ENCODE measurements around the gene DLEC1. TPM values are rescaled to one million over a fixed set of nuclear protein-coding genes. Genes with fewer than 3 reads are reported as not detected.

Gene DLEC1
- total RNA-seq, 1 donor = under 0.01 TPM

- Histone ChIP-seq H3K4me3 (ENCODE audit: insufficient read depth, low read length) (peak within 1 kb of the TSS; percentile 83), H4K20me1 (ENCODE audit: insufficient read depth, low read length) (no peaks in the 10 kb centered on the region), H3K4me2 (ENCODE audit: insufficient read depth, low read length) (peak within 1 kb of the TSS; percentile 97), H3K4me1 (ENCODE audit: insufficient read depth, low read length) (peaks cover 36% of the 10 kb centered on the region), H2AFZ (ENCODE audit: low read length) (peak within 1 kb of the TSS; percentile 97), H3K79me2 (ENCODE audit: insufficient read depth, low read length) (peaks cover 39% of the 10 kb centered on the region), H3K27ac (ENCODE audit: low read depth, low read length) (peak within 1 kb of the TSS; percentile 99), H3K27me3 (ENCODE audit: insufficient read depth, low read length) (no peaks in the 10 kb centered on the region), H3K9me3 (ENCODE audit: low read depth, low read length) (no peaks in the 10 kb centered on the region), H3K36me3 (ENCODE audit: insufficient read depth, low read length) (no peaks in the 10 kb centered on the region)
- DNase-seq (ENCODE audit: insufficient read length, low spot score, missing footprints) = peak; percentile 98
- TF ChIP-seq CTCF (IDR thresholded peaks at IDR 0.05; ENCODE audit: extremely low read depth, low read depth, low read length) = no peak
These were observed 126.1 kb downstream of the DLEC1 start, which contains the start of gene OXSR1 for GRCh38 chr3:38164952-38165721. TSS of gene OXSR1 (plus strand) at chr3:38165537. CDS start at chr3:38165877, 340 bp downstream.

GRCh38 chr3:38165722-38166387, 126.8 kb downstream of the DLEC1 start:
- Histone ChIP-seq H3K9me3 (ENCODE audit: low read depth, low read length) (no peaks in the 10 kb centered on the region), H2AFZ (ENCODE audit: low read length) (peak overlapping the region; percentile 97), H3K4me1 (ENCODE audit: insufficient read depth, low read length) (peaks cover 36% of the 10 kb centered on the region), H3K79me2 (ENCODE audit: insufficient read depth, low read length) (peaks cover 46% of the 10 kb centered on the region), H3K27me3 (ENCODE audit: insufficient read depth, low read length) (no peaks in the 10 kb centered on the region), H3K36me3 (ENCODE audit: insufficient read depth, low read length) (no peaks in the 10 kb centered on the region), H3K4me2 (ENCODE audit: insufficient read depth, low read length) (peak overlapping the region; percentile 97), H4K20me1 (ENCODE audit: insufficient read depth, low read length) (no peaks in the 10 kb centered on the region), H3K27ac (ENCODE audit: low read depth, low read length) (peak overlapping the region; percentile 99), H3K4me3 (ENCODE audit: insufficient read depth, low read length) (peak overlapping the region; percentile 83)
- peak; percentile 72 for DNase-seq (ENCODE audit: insufficient read length, low spot score, missing footprints)
- TF ChIP-seq CTCF (IDR thresholded peaks at IDR 0.05; ENCODE audit: extremely low read depth, low read depth, low read length) = no peak

- Histone ChIP-seq H3K79me2 (ENCODE audit: insufficient read depth, low read length) (peaks cover 63% of the 10 kb centered on the region), H3K27me3 (ENCODE audit: insufficient read depth, low read length) (no peaks in the 10 kb centered on the region), H3K4me2 (ENCODE audit: insufficient read depth, low read length) (peak overlapping the region; percentile 97), H3K4me3 (ENCODE audit: insufficient read depth, low read length) (peak overlapping the region; percentile 83), H3K4me1 (ENCODE audit: insufficient read depth, low read length) (peaks cover 36% of the 10 kb centered on the region), H2AFZ (ENCODE audit: low read length) (no peak overlapping the region), H3K36me3 (ENCODE audit: insufficient read depth, low read length) (no peaks in the 10 kb centered on the region), H4K20me1 (ENCODE audit: insufficient read depth, low read length) (peaks cover under 1% of the 10 kb centered on the region), H3K9me3 (ENCODE audit: low read depth, low read length) (no peaks in the 10 kb centered on the region), H3K27ac (ENCODE audit: low read depth, low read length) (peak overlapping the region; percentile 97)
- no peak for TF ChIP-seq CTCF (IDR thresholded peaks at IDR 0.05; ENCODE audit: extremely low read depth, low read depth, low read length)
- no peak for DNase-seq (ENCODE audit: insufficient read length, low spot score, missing footprints)
These were observed 128.6 kb downstream of the DLEC1 start for GRCh38 chr3:38167591-38167990.
